Activated CD4-positive, alpha-beta T cell treated with anti-CD3 and anti-CD28 coated beads for 1 hour (primary cell): ENCODE measurements around the gene SLC45A3.

ENCODE experiments used
- DNase-seq: peaks from one replicate; pipeline ENCODE4 v3.0.0-alpha.2; 2020

SLC45A3 gene

DNA sequence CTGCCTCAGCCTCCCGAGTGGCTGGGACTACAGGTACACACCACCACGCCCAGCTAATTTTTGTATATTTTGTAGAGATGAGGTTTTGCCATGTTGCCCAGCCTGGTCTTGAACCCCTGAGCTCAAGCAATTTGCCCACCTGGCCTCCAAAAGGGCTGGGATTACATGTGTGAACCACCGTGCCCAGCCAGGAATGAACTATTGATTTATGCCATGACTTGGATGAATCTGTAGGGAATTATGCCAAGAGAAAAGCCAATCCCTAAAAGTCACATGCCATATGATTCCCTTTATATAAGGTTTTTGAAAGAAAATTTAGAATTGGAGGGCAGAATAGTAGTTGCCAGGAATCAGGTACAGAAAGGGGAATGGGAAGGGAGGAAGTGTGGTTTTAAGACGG, 19.1 kb upstream of the SLC45A3 start:
- DNase-seq, result no peak

DNA sequence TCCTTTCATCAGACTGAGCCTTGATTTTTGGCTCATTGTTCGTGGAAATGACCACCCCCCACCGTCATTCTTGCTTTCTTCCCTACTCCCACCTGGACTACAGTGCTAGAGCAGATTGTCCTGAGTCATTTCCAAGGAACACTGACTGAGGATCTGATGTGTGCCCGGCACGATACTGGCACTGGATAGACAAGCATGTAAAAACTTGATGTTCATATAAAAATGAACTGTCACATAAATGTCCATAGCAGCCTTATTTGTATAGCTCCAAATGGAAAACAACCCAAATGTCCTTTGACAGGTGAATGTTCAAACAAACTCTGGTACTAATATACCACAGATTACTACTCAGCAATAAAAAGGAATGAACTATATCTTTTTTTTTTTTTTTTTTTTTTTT, 18.6 kb upstream of the SLC45A3 start:
- no peak for DNase-seq

DNA sequence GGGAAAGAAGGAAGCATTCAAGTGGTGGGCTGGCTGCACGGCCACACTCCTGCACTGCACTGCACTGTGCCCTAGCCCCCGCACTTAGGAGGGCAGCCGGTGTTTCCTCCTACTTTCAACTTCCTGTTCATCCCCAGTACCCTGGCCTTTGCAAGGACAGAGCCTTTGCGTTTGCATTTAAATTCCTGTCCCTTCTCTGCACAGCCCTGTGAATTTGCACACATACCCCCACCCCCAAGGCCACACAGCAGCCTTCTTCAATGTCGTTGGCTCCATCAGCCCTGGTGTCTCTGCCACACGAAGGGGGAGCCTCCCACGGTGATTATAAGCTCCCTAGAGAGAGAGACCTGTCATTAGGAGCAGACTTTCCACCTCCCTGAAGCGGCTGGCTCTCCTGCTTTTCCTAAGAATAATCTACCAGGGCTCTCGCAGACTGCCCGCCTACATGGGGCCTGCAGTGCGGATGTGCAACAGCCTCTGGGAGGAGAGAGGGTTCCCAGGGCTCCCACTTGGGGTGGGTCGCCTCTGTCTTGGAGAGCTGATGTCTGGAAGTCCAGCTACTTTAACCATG, 13.2 kb upstream of the SLC45A3 start:
- DNase-seq, result no peak

DNA sequence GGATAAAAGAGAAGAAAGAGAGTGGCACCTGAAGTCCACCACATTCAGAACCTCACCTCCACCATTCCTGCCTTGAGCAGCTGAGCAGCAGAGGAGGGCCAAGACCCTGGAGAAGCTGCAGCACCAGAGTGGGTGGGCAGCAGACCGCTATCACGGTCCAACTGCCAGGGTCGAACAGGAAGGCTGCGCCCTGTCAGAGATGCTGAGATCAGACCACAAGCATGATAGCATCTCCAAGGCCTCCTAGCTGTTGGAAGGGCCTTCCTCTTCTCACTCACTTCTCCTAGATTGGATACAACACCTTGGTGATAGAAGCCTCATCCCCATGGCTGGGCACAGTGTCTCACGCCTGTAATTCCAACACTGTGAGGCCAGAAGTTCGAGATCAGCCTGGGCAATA, 12.1 kb upstream of the SLC45A3 start:
- no peak for DNase-seq

DNA sequence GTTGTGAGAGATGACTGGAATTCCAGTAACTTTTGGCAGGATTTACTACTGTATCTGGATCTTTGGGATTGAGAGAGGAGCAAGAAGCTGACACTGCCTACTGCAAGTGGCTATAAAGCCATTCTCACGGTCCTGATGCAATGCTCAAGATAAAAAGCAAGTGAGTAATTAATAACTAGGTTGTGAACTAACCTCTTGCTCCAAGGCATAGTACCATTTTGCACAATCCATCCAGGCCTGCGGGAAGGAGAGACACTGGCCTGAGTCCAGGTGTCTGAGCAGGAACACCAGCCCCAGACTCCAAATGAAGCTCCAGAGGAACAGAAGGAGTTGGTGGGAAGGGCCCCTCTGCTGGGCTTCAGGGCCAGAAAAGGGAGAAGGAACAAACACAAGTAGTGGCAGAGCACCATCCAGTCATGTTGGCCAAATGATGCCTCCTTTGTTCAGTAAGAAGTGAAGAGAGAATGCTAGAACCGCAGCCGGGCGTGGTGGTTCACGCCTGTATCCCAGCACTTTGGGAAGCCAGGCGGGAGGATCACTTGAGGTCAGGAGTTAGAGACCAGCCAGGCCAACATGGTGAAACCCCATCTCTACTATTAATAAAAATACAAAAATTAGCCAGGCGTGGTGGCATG, 9.9 kb upstream of the SLC45A3 start:
- no peak for DNase-seq

DNA sequence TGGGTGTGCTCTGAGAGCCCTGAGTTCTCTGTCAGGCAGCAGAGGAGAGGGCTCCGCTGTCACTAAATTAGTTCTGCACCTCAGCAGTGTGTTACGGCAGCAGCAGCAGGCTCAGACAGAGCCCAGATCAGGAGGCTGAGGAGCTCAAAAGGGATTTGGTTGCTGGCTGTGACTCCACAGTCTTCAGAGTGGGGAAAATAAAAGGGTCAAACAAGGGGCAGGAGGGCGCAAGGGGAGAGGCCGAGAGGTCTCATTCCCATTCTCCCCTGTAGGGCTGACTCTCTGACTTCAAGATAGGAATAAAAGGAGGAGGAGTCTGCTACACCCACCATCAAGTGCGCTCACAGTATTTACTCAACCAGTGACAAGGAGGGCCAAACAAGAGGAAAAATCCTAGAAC, 9.2 kb upstream of the SLC45A3 start:
- DNase-seq, result no peak

DNA sequence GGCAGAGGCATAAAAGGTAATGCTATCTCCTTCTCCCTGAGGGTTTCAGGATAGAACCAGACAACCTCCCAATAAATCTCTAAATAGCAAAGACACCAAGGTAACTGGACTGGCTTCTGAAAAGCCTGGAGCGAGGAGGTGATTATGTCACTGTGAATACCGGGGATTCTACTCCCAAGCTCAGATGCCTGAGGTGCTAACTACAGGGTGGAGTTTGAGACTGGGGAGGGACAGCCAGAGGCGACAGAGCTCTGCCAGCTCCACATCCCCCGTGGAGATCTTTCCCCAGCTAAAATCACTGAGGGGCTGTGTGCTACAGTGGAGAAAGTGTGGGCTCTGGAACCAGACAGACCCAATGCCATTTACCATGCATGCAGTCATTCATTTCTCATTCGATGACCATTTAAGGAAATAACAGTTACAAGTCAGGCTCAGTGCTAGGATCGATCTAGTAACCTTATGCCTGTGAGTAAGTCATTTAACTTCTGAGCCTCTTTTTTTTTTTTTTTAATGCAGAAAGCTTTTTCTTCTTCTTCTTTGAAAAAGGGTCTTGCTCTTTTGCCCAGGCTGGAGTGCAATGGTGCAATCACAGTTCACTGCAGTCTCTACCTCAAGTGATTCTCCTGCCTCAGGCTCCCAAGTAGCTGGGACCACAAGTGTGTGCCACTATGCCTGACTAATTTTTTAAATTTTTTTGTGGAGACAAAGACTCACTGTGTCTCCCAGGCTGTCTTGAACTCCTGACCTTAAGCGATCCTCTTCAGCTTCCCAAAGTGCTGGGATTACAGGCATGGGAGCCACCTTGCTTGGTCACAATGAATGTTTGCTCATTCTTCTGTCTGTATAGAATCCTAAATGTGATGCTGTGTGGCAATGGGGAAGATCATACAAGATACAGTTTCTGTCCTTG, 8.1 kb upstream of the SLC45A3 start:
- DNase-seq, result no peak

DNA sequence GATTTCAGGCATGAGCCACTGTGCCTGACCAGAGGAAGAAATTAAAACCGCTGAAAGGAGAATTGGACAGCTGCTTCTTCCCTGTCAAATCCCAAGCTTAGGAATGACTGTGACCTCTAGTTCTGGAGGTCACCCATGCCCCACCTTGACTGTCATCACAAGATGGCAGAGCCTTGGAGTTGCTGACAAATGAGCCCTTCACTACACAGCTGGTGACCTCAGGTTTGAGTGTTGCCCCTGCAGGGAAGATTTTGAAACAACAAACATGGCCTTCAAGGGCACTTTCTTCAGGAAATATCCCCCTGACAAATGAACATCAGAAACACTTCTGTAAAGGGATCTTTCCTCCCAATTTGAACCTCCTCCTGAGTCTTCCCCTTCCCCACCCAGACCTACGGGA, 6.9 kb upstream of the SLC45A3 start:
- DNase-seq, result no peak

DNA sequence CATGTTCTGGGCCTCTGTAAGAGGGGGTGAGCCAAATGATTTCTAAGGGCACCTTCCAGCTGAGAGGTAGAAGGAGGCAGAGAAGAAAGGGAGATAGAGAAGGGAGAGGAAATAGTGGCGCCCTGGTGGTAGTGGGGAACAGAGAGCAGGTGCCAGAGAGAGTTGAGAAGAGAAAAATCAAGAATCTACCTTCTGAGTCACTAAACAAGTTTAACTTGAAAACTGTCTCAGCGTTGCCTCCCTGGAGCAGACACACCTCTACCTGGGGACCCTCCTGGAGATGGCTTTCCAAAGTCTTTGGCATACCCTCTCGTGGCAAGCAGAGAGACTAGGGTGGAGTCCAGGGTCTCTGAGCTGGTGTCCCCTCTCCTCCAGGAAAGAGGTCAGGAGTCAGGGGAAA, 1.1 kb upstream of the SLC45A3 start:
- no peak for DNase-seq

DNA sequence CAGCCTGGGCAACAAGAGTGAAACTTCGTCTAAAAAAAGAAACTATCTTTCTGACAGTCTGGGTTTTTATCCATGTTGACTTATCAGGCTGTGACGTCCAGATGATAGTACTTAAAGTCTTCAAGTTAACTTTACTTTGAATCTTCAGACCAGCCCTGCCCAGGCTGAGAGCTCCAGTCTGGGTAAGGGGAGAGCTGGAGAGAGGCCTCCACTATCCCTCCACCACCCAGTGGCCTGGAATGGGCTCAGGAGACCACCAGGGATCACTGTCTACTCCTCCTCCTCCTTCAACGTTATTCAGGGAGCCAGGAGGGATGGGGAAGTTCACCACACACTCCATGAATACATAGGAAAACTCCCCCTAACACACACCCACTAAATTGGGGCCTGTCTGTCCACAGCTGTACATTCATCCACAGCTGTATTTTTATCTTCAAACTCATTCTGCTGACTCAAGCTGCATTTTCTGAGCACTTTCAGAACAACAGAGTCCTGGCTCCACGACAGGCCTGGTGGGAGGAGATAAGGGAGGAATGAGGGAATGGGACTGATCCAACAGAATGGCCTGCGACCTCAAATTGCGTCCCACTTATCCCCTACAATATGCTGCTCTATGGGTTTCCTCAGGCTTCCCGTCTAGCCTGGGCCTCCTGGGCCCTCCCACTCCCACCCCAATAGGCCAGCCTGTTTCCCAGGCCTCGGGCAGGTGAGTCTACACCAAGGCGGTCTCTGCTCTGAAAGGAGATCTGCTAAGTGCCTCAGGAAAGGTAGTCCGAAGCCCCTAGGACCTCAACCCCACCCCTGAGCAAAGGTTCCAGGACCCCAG, 1.8 kb downstream of the SLC45A3 start:
- DNase-seq, result no peak

DNA sequence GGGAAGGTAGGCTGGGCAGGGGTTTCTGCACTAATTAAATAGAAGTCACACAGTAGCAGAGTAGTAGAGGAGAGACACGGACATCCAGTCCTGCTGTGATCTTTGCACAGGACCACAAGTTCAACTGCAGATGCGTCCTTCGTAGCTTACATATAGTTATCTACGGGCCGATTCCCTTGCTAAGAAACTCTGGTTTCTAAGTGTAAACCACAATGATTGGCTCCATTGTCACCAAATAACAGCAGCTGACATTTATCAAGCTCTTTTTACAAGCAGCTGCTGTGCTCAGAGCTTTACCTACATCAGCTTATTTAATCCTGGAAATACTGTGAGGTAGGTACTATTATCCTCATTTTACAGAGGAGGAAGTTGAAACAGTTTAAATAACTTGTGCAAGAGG, 3.1 kb downstream of the SLC45A3 start:
- DNase-seq, result no peak

DNA sequence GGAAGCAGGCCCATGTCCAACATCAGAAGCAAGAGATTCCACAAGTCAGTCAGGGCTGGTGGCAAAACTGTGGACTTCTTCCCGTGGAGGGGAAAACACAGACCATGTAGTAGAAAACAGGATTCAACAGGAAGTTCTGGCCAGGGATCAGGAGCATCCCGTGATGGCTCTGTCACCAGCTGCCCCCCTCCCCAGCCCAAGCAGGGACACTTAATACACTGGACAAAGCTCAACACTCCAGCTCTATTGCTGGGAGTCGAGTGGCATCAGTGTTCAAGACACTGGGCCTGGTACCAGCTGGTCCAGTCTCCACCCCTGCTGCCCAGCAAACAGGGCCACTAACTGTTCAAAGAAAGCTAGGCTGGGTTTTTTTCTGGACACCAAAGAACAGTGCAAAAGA, 3.7 kb downstream of the SLC45A3 start:
- DNase-seq, result no peak

DNA sequence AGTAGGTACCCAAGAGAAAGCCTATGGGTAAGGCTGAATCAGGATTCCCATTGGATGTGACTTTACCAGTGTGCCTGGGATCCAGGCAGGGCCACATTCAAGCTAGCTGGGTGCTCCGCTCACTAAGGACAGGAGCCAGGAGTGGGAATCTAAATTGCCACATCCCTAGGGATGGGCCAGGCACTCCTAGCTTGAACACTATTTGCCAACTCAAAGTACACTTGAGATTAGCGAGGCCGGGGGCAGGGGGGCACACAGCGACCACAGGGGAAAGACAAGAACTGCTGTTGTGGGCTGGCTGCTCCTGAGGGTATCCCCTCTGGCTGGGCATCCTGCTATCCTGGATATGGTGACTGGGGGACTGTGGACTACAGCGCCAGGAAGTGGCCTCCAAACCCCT, 4.3 kb downstream of the SLC45A3 start:
- no peak for DNase-seq

DNA sequence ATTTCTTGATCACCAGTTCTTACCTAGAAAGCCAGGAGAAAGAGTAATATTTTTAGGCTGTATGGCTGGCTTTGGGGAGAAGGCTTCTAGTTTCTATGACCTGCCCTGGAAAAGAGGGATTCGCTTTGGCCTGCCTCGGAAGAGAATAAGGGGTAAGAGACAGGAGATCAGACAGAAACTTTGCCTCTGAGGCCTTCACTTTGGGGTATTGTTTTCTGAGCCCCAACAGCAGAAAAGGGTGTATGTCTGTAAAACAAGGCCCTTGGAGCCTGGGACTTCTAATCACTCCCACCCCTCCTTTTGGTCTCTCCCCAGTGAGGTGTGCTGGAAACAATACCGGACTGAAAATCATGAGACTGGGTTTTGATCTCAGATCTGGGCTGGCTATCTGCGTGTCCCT, 5.1 kb downstream of the SLC45A3 start:
- DNase-seq, result no peak

DNA sequence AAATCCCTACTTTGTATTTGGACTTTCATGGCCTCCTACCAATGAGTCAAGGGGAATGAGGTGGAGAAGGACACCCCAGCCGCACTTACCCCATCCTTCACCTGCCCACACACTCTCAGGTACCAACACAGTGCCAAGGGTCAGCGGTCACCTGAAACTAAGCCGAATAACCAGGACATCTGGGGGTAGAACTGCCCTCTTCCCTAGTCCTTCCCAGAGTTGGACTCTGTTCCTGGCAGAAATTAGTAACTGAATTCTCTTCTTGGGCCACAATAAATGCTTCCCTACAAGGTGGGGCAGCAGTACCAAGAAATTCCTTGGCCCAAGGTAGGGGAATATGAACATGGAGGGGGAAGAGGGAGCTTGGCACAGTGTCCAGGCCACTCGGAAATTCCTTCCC, 7.3 kb downstream of the SLC45A3 start:
- DNase-seq, result no peak

DNA sequence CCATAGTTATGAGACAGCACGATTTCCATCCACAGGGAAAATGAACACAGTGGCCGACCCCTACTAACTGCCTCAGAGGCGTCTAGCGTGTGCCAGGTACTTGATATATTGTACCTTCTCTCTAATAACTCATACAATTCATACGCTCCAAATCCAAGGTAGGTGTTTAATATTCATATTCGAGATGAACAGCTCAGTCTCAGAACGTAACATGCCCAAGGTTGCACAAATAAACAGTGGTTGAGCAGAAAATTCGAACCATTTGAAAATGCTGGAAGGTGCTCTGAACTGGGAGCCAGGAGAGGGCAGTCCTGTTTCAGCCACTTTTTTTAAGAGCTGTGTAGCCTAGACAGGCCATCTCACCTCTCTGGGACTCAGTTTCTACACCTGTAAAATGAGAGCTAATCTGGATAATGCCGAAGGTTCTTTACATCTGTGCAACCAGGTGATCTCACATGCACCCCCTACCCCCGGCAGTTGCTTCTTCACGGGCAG, 7.9 kb downstream of the SLC45A3 start:
- DNase-seq, result no peak

DNA sequence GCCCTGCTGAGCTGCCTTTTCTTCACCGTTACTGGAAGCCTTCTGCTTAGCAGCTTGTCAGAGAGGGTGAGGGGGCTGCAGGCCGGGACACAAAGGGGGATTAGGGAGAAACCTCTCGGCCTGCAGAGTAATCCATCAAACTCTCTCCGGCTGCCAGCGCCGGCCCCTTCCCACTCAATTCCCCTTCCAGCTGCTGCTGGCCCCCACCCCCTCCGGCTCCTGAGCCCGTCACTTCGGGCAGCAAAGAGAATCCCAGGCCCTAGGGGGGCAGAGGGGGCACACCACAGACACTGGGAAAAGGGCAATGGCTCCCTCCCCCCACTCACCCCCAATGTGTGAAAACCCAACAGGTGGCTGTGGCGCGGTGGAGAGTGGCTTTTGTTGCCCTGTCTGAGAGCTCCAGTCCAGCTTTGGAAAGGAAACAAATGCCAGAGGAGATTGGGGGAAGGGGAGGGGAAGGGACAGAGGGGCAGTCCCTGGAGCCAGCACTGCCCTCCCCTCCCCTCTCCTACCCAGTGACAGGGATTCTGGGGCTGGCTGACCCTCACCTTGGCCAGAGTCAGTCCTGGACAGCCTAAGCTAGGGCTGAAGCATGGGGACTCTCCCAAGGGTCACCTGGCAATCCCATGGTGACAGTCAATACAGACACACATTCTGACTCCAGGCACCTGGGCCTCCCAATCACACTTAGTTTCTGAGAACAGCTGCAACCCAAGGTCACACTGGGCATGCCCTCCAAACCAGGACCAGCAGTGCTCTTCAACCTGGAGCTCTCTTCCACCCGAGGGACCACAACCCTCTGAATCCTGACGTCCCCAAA, 9.5 kb downstream of the SLC45A3 start:
- no peak for DNase-seq

DNA sequence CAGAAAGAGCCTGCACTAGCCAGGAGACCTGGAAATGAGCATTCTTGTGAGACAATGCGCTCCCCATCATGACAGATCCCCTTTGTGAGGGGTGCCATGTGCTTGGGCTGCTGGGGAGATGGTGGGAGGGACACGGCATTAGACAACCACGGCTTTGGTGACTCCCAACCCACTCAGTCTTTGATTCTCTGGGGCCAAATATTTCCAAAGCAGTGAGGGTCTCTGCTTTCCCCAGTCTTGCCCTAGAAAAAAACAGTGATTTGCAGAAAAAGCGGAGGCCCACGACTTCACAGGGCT, 10.2 kb downstream of the SLC45A3 start:
- no peak for DNase-seq

DNA sequence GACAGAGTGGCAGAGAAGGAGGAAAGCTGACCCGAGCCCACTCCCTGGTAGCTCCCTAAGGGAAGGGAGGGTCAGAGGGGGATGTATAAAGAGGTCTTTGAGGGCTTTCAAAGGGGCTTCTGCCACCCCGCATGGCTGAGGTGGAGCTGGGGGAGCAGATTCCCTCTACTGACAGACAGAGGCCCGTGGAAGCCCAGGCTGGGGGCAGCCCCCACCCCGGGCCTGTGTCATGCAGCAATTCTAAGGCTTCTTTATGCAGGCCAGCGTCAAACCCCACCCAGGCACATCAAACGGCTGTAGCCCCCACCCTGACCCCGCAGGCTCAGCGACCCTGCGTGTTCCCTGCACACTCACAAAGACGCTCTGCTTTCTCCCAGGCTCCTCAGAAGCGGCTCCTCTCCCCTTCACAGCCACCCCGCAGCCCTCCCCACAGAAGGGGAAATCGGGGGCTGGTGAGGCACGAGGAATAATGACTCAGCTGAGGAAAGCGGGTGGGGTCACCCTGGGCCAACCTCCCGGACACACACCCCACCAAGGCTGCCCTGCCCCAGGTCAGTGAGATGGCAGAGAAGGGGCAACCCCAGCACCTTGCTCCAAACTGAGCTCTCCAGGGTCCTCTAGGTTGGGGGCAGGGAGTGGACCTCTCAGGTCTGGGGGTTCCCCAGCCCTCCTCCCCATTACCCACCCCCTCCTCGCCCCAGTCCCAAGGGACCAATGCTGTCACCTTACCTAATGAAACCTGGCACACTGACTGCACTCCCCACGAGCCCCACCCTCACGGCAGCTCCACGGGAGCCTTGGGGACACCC, 10.8 kb downstream of the SLC45A3 start:
- DNase-seq, result no peak

DNA sequence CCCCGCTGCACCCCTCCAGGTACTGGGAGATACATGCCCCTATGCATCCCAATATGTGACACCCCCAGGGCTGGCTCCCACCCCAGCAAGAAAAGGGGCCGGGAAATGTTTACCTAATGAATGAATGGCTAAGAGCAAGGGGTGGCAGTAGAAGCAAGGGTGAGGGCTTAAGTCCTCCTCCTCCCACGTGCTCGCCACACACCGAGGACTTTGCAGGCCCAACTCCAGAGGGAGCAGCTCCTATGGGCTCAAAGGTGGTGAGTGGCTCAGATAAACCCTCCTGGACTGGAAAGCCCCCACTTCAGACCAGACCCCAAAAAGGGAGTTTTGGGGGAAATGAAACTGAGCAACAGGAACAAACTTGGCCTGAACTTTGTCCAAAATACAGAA, 11.4 kb downstream of the SLC45A3 start:
- no peak for DNase-seq

DNA sequence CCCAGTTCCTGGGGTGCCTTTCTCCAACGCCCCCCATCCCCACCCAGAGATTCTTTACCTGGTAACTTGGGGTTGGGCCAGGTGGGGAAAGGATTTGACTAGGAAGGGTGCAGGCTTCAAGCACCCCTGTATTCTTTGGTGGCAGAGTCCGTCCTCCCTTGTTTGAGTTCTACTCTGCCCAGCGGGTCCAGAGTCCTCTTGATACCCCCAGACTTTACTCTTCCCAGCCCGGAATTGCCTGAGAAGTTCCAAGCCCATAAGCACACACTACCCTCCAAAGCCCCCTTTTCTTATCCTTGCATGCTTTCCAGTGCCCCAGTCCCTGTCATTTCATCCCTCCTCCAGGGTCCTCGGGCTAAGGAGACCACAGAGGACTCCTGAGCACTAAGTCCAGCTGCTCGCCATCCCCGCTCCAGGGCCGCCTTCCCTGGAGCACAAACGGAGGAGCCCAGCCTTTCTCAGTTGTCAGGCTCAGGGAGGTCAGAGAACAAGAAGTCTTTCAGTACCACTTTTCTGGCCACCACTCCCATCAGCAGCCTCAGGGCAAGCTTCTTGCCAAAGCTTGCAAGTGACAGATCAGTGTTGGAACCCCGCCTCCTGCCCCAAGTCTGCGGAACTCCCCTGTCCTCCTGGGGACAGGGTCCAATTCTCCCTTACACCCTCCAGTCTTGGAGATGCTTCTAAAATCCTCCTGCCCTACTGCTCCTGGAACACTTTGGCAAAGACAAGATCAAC, 12.2 kb downstream of the SLC45A3 start:
- no peak for DNase-seq
